ENCODE measurements around the gene NR2C1. TPM values are rescaled to one million over a fixed set of nuclear protein-coding genes. Genes with fewer than 3 reads are reported as not detected.

NR2C1 gene
- total RNA-seq, 1 donor from 2014 or later, result 16.9 TPM

Other genes with a start within 250 kb of the NR2C1 start
- 94.2 and 126 TPM in 2 replicates for gene NDUFA12, start 69.9 kb downstream of the NR2C1 start, total RNA-seq
- 15.0 and 17.2 TPM in 2 replicates for gene FGD6, start 143.8 kb upstream of the NR2C1 start, total RNA-seq
- 83.9 and 85.0 TPM in 2 replicates for gene VEZT, start 144.2 kb upstream of the NR2C1 start, total RNA-seq